RPMI7951 (cell line): ENCODE data around the gene NDUFA11. TPM values are rescaled to one million over a fixed set of nuclear protein-coding genes. Genes with fewer than 3 reads are reported as not detected.
A peak's percentile ranks its signal among the peaks of the same experiment; 100 is the strongest.
"Not testable (repeated sequence)": the region's sequence is repeated elsewhere in the genome, so short reads cannot be mapped to it uniquely, and the experiment has no call there.

Experiments used
- DNase-seq: peaks from one replicate; pipeline ENCODE4 v3.0.0-alpha.2; 2012; ENCODE audit warnings: low read depth
- total RNA-seq: library from RNA; depleted of rRNA; stranded (reverse); fragments of >200 nt; shearing (Covaris generic); gene quantifications from 2 replicates; pipeline ENCODE4 v1.2.3, GENCODE V29; 2014; rRNA removed

The NDUFA11 gene
- total RNA-seq, 1 experiment from 2014 or later, result 521 TPM

- DNase-seq, result no peak
Observed at GRCh38 chr19:5857203-5858081, 46.1 kb downstream of the NDUFA11 start.

GRCh38 chr19:5855151-5855550 lies 48.4 kb downstream of the NDUFA11 start:
- DNase-seq, result not testable (repeated sequence)

- not testable (repeated sequence) for DNase-seq
Observed at GRCh38 chr19:5854121-5854520, 49.5 kb downstream of the NDUFA11 start.

- no peak for DNase-seq
Observed at GRCh38 chr19:5851302-5851701, 52.3 kb downstream of the NDUFA11 start, which contains the start of gene FUT3. Gene FUT3 (minus strand): TSS chr19:5851449.

GRCh38 chr19:5850743-5851293 lies 52.8 kb downstream of the NDUFA11 start:
- DNase-seq, result peak; percentile 25

- DNase-seq, result no peak
Observed at GRCh38 chr19:5850189-5850588, 53.4 kb downstream of the NDUFA11 start.

GRCh38 chr19:5848621-5849020 lies 55.0 kb downstream of the NDUFA11 start:
- not testable (repeated sequence) for DNase-seq

GRCh38 chr19:5847846-5848245 lies 55.7 kb downstream of the NDUFA11 start:
- DNase-seq, result not testable (repeated sequence)

Other genes with a start within 250 kb of the NDUFA11 start
- 67.8 and 68.8 TPM in 2 replicates for gene MICOS13, start 223.3 kb downstream of the NDUFA11 start, total RNA-seq
- gene HSD11B1L, start 222.8 kb downstream of the NDUFA11 start, total RNA-seq, result 9.5 and 22.4 TPM in 2 replicates
- gene RPL36, start 213.5 kb downstream of the NDUFA11 start, total RNA-seq, result 738 and 947 TPM in 2 replicates
- gene LONP1, start 183.6 kb downstream of the NDUFA11 start, total RNA-seq, result 34.6 and 38.2 TPM in 2 replicates
- gene CATSPERD, start 183.2 kb downstream of the NDUFA11 start, total RNA-seq, result not detected in 2 replicates
- 0.48 and 0.68 TPM in 2 replicates for gene PRR22, start 119.0 kb downstream of the NDUFA11 start, total RNA-seq
- gene DUS3L, start 112.6 kb downstream of the NDUFA11 start, total RNA-seq, result 24.5 and 35.3 TPM in 2 replicates
- gene NRTN, start 98.7 kb downstream of the NDUFA11 start, total RNA-seq, result not detected in 2 replicates
- gene FUT6, start 64.1 kb downstream of the NDUFA11 start, total RNA-seq, result not detected in 2 replicates
- gene FUT3, start 52.3 kb downstream of the NDUFA11 start, total RNA-seq, result not detected in 2 replicates
- not detected in 2 replicates for gene FUT5, start 33.2 kb downstream of the NDUFA11 start, total RNA-seq
- gene VMAC, start 1.1 kb upstream of the NDUFA11 start, total RNA-seq, result 1.4 and 1.5 TPM in 2 replicates
- 1.6 and 1.8 TPM in 2 replicates for gene CAPS, start 10.5 kb upstream of the NDUFA11 start, total RNA-seq
- 54.9 and 62.6 TPM in 2 replicates for gene RANBP3, start 74.3 kb upstream of the NDUFA11 start, total RNA-seq
- 5.1 and 7.3 TPM in 2 replicates for gene RFX2, start 206.7 kb upstream of the NDUFA11 start, total RNA-seq
- gene ACSBG2, start 231.9 kb upstream of the NDUFA11 start, total RNA-seq, result not detected in 2 replicates